Osteoblast (primary cell): ENCODE measurements around the gene FOXN3. TPM values are rescaled to one million over a fixed set of nuclear protein-coding genes. Genes with fewer than 3 reads are reported as not detected.

Experiments used
- DNase-seq: peaks from one replicate; pipeline ENCODE4 v3.0.0; 2011; ENCODE audit warnings: low spot score, mixed read lengths; ENCODE audit not compliant: insufficient read length; ENCODE audit errors: missing footprints
- H2AFZ ChIP-seq: 2 replicates; pipeline ENCODE4 v1.6.0; 2011; ENCODE audit warnings: mild to moderate bottlenecking, low read length
- H3K27ac ChIP-seq: 2 replicates; pipeline ENCODE4 v1.5.1; 2011; ENCODE audit warnings: mild to moderate bottlenecking, low read depth, low read length, moderate library complexity
- H3K27me3 ChIP-seq: 2 replicates; pipeline ENCODE4 v1.6.0; 2012; ENCODE audit warnings: mild to moderate bottlenecking, control low read depth, inconsistent platforms, low read length, moderate library complexity; ENCODE audit not compliant: insufficient read depth
- H3K36me3 ChIP-seq: 2 replicates; pipeline ENCODE4 v1.5.1; 2011; ENCODE audit warnings: mild to moderate bottlenecking, low read length, control low read depth, moderate library complexity; ENCODE audit not compliant: insufficient read depth
- H3K4me1 ChIP-seq: 2 replicates; pipeline ENCODE4 v1.5.1; 2011; ENCODE audit warnings: mild to moderate bottlenecking, low read length, control low read depth, moderate library complexity; ENCODE audit not compliant: insufficient read depth
- H3K4me2 ChIP-seq: 2 replicates; pipeline ENCODE4 v1.6.0; 2011; ENCODE audit warnings: mild to moderate bottlenecking, low read length; ENCODE audit not compliant: insufficient read depth
- H3K4me3 ChIP-seq: fragments of 200-600 bp; sonication (generic); 3 replicates; pipeline ENCODE4 v1.5.1; 2012; ENCODE audit warnings: mild to moderate bottlenecking, low read length, inconsistent platforms; ENCODE audit not compliant: insufficient read depth
- H3K79me2 ChIP-seq: 2 replicates; pipeline ENCODE4 v1.6.0; 2012; ENCODE audit warnings: mild to moderate bottlenecking, low read length, control low read depth, inconsistent platforms; ENCODE audit not compliant: insufficient read depth
- H3K9me3 ChIP-seq: 2 replicates; pipeline ENCODE4 v1.5.1; 2011; ENCODE audit warnings: low read depth, low read length, control low read depth
- H4K20me1 ChIP-seq: 2 replicates; pipeline ENCODE4 v1.6.0; 2012; ENCODE audit warnings: mild to moderate bottlenecking, low read length, control low read depth; ENCODE audit not compliant: insufficient read depth
- CTCF ChIP-seq: IDR thresholded peaks from 2 replicates; pipeline ENCODE4 v1.5.1; 2011; ENCODE audit warnings: mild to moderate bottlenecking, low read depth, low read length, moderate library complexity; ENCODE audit errors: extremely low read depth
- total RNA-seq: library from RNA; depleted of rRNA; stranded (reverse); fragments of >200 nt; gene quantifications from 2 replicates; pipeline ENCODE4 v1.2.3, GENCODE V29; 2012

The FOXN3 gene
- total RNA-seq, 1 donor, result 49.9 TPM

- DNase-seq, result no peak
- no peaks in the 10 kb centered on the region for H3K9me3 ChIP-seq
- H3K4me2 ChIP-seq, result no peak overlapping the region
- no peak for TF ChIP-seq CTCF
- H3K79me2 ChIP-seq, result no peaks in the 10 kb centered on the region
- H4K20me1 ChIP-seq, result no peaks in the 10 kb centered on the region
- no peak overlapping the region for H3K27ac ChIP-seq
- no peak overlapping the region for H3K4me3 ChIP-seq
- no peaks in the 10 kb centered on the region for H3K27me3 ChIP-seq
- H2AFZ ChIP-seq, result no peak overlapping the region
- no peaks in the 10 kb centered on the region for H3K36me3 ChIP-seq
- peaks cover 39% of the 10 kb centered on the region for H3K4me1 ChIP-seq
Observed at GRCh38 chr14:89307409-89307808, 109.6 kb downstream of the FOXN3 start.

GRCh38 chr14:89304972-89305703, 111.9 kb downstream of the FOXN3 start:
- peak; percentile 72 for DNase-seq
- H3K4me1 ChIP-seq, result peaks cover 39% of the 10 kb centered on the region
- H3K4me2 ChIP-seq, result peak overlapping the region; percentile 92
- no peaks in the 10 kb centered on the region for H3K79me2 ChIP-seq
- H3K36me3 ChIP-seq, result no peaks in the 10 kb centered on the region
- TF ChIP-seq CTCF, result no peak
- H3K27ac ChIP-seq, result peak overlapping the region; percentile 92
- no peaks in the 10 kb centered on the region for H3K9me3 ChIP-seq
- H3K4me3 ChIP-seq, result peak overlapping the region; percentile 12
- H3K27me3 ChIP-seq, result no peaks in the 10 kb centered on the region
- H2AFZ ChIP-seq, result peak overlapping the region; percentile 88
- H4K20me1 ChIP-seq, result no peaks in the 10 kb centered on the region

- Histone ChIP-seq H3K4me2 (peak overlapping the region; percentile 92), H3K4me3 (peak overlapping the region; percentile 59), H3K27ac (peak overlapping the region; percentile 92), H2AFZ (peak overlapping the region; percentile 76), H3K27me3 (no peaks in the 10 kb centered on the region), H4K20me1 (no peaks in the 10 kb centered on the region), H3K79me2 (no peaks in the 10 kb centered on the region), H3K4me1 (peaks cover 39% of the 10 kb centered on the region), H3K36me3 (no peaks in the 10 kb centered on the region), H3K9me3 (no peaks in the 10 kb centered on the region)
- DNase-seq, result no peak
- TF ChIP-seq CTCF, result no peak
Observed at GRCh38 chr14:89304561-89304960, 112.5 kb downstream of the FOXN3 start.
